ENCODE measurements around the gene SPPL3.

The SPPL3 gene

GRCh38 chr12:120879102-120879501, 25.1 kb downstream of the SPPL3 start:
- Mint-ChIP-seq H3K4me3 (no peak overlapping the region), H3K27me3 (no peaks in the 10 kb centered on the region), H3K4me1 (peaks cover 12% of the 10 kb centered on the region), H3K36me3 (peaks cover 12% of the 10 kb centered on the region), H3K9me3 (no peaks in the 10 kb centered on the region), H3K27ac (no peak overlapping the region)
- no peak for DNase-seq
- CTCF ChIA-PET = interaction anchor here (1.0 kb wide), 1 partner anchor 126 kb away, joined by 3 read pairs; no protein-coding TSS in a partner anchor

- no peak overlapping the region for H3K27ac Mint-ChIP-seq
These were observed 29.5 kb downstream of the SPPL3 start for GRCh38 chr12:120874547-120875245.

GRCh38 chr12:120873226-120873625, 30.9 kb downstream of the SPPL3 start:
- peaks cover 21% of the 10 kb centered on the region for H3K4me1 Mint-ChIP-seq

More at GRCh38 chr12:120874547-120875245, 29.5 kb downstream of the SPPL3 start:
- peaks cover 21% of the 10 kb centered on the region for H3K4me1 Mint-ChIP-seq
- H3K36me3 Mint-ChIP-seq = peaks cover 11% of the 10 kb centered on the region
- H3K27me3 Mint-ChIP-seq = no peaks in the 10 kb centered on the region
- CTCF ChIA-PET = interaction anchor here (1.0 kb wide), 1 partner anchor 19 kb away, joined by 3 read pairs; no protein-coding TSS in a partner anchor
- no peaks in the 10 kb centered on the region for H3K9me3 Mint-ChIP-seq
- no peak for DNase-seq
- H3K4me3 Mint-ChIP-seq = no peak overlapping the region

GRCh38 chr12:120872487-120872886, 31.7 kb downstream of the SPPL3 start:
- CTCF ChIA-PET = no interaction called here
- Mint-ChIP-seq H3K27me3 (no peaks in the 10 kb centered on the region), H3K36me3 (peaks cover 10% of the 10 kb centered on the region), H3K27ac (no peak overlapping the region), H3K9me3 (no peaks in the 10 kb centered on the region), H3K4me1 (peaks cover 21% of the 10 kb centered on the region), H3K4me3 (no peak overlapping the region)
- no peak for DNase-seq

More at GRCh38 chr12:120873226-120873625, 30.9 kb downstream of the SPPL3 start:
- Mint-ChIP-seq H3K27me3 (no peaks in the 10 kb centered on the region), H3K4me3 (no peak overlapping the region), H3K27ac (no peak overlapping the region), H3K9me3 (no peaks in the 10 kb centered on the region), H3K36me3 (peaks cover 9% of the 10 kb centered on the region)
- DNase-seq = no peak
- CTCF ChIA-PET = no interaction called here

GRCh38 chr12:120870415-120870814, 33.7 kb downstream of the SPPL3 start:
- H3K4me1 Mint-ChIP-seq = peaks cover 14% of the 10 kb centered on the region

GRCh38 chr12:120869376-120869775, 34.8 kb downstream of the SPPL3 start:
- Mint-ChIP-seq H3K36me3 (peaks cover 6% of the 10 kb centered on the region), H3K4me1 (peaks cover 12% of the 10 kb centered on the region), H3K9me3 (no peaks in the 10 kb centered on the region), H3K4me3 (no peak overlapping the region), H3K27ac (no peak overlapping the region), H3K27me3 (no peaks in the 10 kb centered on the region)
- no peak for DNase-seq
- CTCF ChIA-PET = interaction anchor here (1.0 to 1.2 kb wide), 3 partner anchors 13 to 36 kb away, joined by 3 to 4 read pairs (median 3); no protein-coding TSS in a partner anchor

More at GRCh38 chr12:120870415-120870814, 33.7 kb downstream of the SPPL3 start:
- Mint-ChIP-seq H3K36me3 (peaks cover 6% of the 10 kb centered on the region), H3K9me3 (no peaks in the 10 kb centered on the region), H3K4me3 (no peak overlapping the region), H3K27ac (no peak overlapping the region), H3K27me3 (no peaks in the 10 kb centered on the region)
- DNase-seq = no peak
- CTCF ChIA-PET = no interaction called here

- H3K36me3 Mint-ChIP-seq = peaks cover 8% of the 10 kb centered on the region
- H3K27ac Mint-ChIP-seq = no peak overlapping the region
- CTCF ChIA-PET = interaction anchor here (0.9 kb wide), 1 partner anchor 9 kb away, joined by 3 read pairs; no protein-coding TSS in a partner anchor
- peaks cover 4% of the 10 kb centered on the region for H3K4me1 Mint-ChIP-seq
- no peaks in the 10 kb centered on the region for H3K9me3 Mint-ChIP-seq
- DNase-seq = no peak
- H3K27me3 Mint-ChIP-seq = no peaks in the 10 kb centered on the region
- no peak overlapping the region for H3K4me3 Mint-ChIP-seq
These were observed 38.0 kb downstream of the SPPL3 start for GRCh38 chr12:120866108-120866507.

GRCh38 chr12:120865098-120865497, 39.1 kb downstream of the SPPL3 start:
- Mint-ChIP-seq H3K9me3 (no peaks in the 10 kb centered on the region), H3K27ac (no peak overlapping the region), H3K4me3 (no peak overlapping the region), H3K27me3 (no peaks in the 10 kb centered on the region), H3K4me1 (peaks cover 2% of the 10 kb centered on the region), H3K36me3 (peaks cover 6% of the 10 kb centered on the region)
- DNase-seq = no peak
- CTCF ChIA-PET = interaction anchor here (0.9 kb wide), 1 partner anchor 8 kb away, joined by 3 read pairs; no protein-coding TSS in a partner anchor

- CTCF ChIA-PET = no interaction called here
These were observed 41.5 kb downstream of the SPPL3 start for GRCh38 chr12:120862664-120863063.

GRCh38 chr12:120861074-120861795, 42.9 kb downstream of the SPPL3 start:
- Mint-ChIP-seq H3K27me3 (no peaks in the 10 kb centered on the region), H3K9me3 (peaks cover 7% of the 10 kb centered on the region), H3K36me3 (peaks cover 10% of the 10 kb centered on the region), H3K4me3 (no peak overlapping the region), H3K4me1 (peaks cover 14% of the 10 kb centered on the region), H3K27ac (no peak overlapping the region)
- no peak for DNase-seq
- CTCF ChIA-PET = no interaction called here

More at GRCh38 chr12:120862664-120863063, 41.5 kb downstream of the SPPL3 start:
- DNase-seq = no peak
- H3K27ac Mint-ChIP-seq = no peak overlapping the region
- H3K4me1 Mint-ChIP-seq = no peaks in the 10 kb centered on the region
- H3K27me3 Mint-ChIP-seq = no peaks in the 10 kb centered on the region
- H3K9me3 Mint-ChIP-seq = peaks cover 5% of the 10 kb centered on the region
- no peak overlapping the region for H3K4me3 Mint-ChIP-seq
- peaks cover 8% of the 10 kb centered on the region for H3K36me3 Mint-ChIP-seq

- Mint-ChIP-seq H3K4me1 (peaks cover 35% of the 10 kb centered on the region), H3K4me3 (no peak overlapping the region), H3K36me3 (peaks cover 10% of the 10 kb centered on the region), H3K27me3 (no peaks in the 10 kb centered on the region), H3K9me3 (peaks cover 7% of the 10 kb centered on the region), H3K27ac (no peak overlapping the region)
- no peak for DNase-seq
- CTCF ChIA-PET = interaction anchor here (1.8 kb wide), 1 partner anchor 85 kb away, joined by 7 read pairs; no protein-coding TSS in a partner anchor
These were observed 45.7 kb downstream of the SPPL3 start for GRCh38 chr12:120858306-120859088.

GRCh38 chr12:120856980-120857379, 47.2 kb downstream of the SPPL3 start:
- H3K27me3 Mint-ChIP-seq = no peaks in the 10 kb centered on the region
- H3K4me3 Mint-ChIP-seq = no peak overlapping the region
- H3K4me1 Mint-ChIP-seq = peaks cover 38% of the 10 kb centered on the region
- CTCF ChIA-PET = interaction anchor here (0.6 to 1.8 kb wide), 7 partner anchors 9 to 203 kb away, joined by 3 to 12 read pairs (median 4); no protein-coding TSS in a partner anchor
- H3K36me3 Mint-ChIP-seq = peaks cover 9% of the 10 kb centered on the region
- H3K27ac Mint-ChIP-seq = no peak overlapping the region
- DNase-seq = no peak
- H3K9me3 Mint-ChIP-seq = peaks cover 7% of the 10 kb centered on the region

GRCh38 chr12:120855823-120856588, 48.2 kb downstream of the SPPL3 start:
- Mint-ChIP-seq H3K27ac (peak overlapping the region; percentile 70), H3K36me3 (peaks cover 9% of the 10 kb centered on the region), H3K4me1 (peaks cover 47% of the 10 kb centered on the region), H3K27me3 (no peaks in the 10 kb centered on the region), H3K4me3 (no peak overlapping the region), H3K9me3 (peaks cover 7% of the 10 kb centered on the region)
- DNase-seq = peak; percentile 31
- CTCF ChIA-PET = interaction anchor here (0.6 to 1.8 kb wide), 4 partner anchors 13 to 116 kb away, joined by 3 to 12 read pairs (median 6); no protein-coding TSS in a partner anchor
